Measurements from ENCODE around the gene HCN3.
A peak's percentile ranks its signal among the peaks of the same experiment; 100 is the strongest.
"Not testable (repeated sequence)": the region's sequence is repeated elsewhere in the genome, so short reads cannot be mapped to it uniquely, and the experiment has no call there.

Gene HCN3

GRCh38 chr1:155327981-155328380 lies 50.7 kb downstream of the HCN3 start:
- Histone ChIP-seq H3K27ac (ENCODE audit: low read depth, low read length) (no peak overlapping the region), H2BK5ac (ENCODE audit: low read depth, low read length, poor library complexity) (no peak overlapping the region), H3K18ac (ENCODE audit: low read length) (peak overlapping the region; percentile 48), H4K12ac (ENCODE audit: low read depth, low read length) (no peak overlapping the region), H3K79me1 (ENCODE audit: low read length) (peaks cover 18% of the 10 kb centered on the region), H3K9ac (ENCODE audit: low read length) (no peak overlapping the region), H3K27me3 (ENCODE audit: insufficient read depth, low read length) (no peaks in the 10 kb centered on the region), H3K14ac (ENCODE audit: low read length) (no peak overlapping the region), H3K4me1 (ENCODE audit: control insufficient read depth in 1 of 2, insufficient read depth in 2 of 2, low read length in 2 of 2) (peaks cover 6 to 8% of the 10 kb centered on the region in 2 experiments), H3K9me3 (ENCODE audit: insufficient read depth, low read depth, low read length) (no peaks in the 10 kb centered on the region), H2AK5ac (ENCODE audit: low read length) (no peak overlapping the region), H2AFZ (ENCODE audit: insufficient read depth, low read length, poor library complexity) (no peak overlapping the region), H4K8ac (ENCODE audit: low read depth, low read length) (no peak overlapping the region), H3K4ac (ENCODE audit: low read depth, low read length) (no peak overlapping the region), H3K23ac (ENCODE audit: low read length) (no peak overlapping the region), H3K4me2 (ENCODE audit: low read length) (no peak overlapping the region), H3K36me3 (ENCODE audit: control insufficient read depth in 1 of 2, insufficient read depth in 2 of 2, low read length in 2 of 2) (peaks cover 33 to 36% of the 10 kb centered on the region in 2 experiments), H3K4me3 (ENCODE audit: low read depth, low read length) (no peak overlapping the region), H3K79me2 (ENCODE audit: control insufficient read depth, insufficient read depth, low read length, poor library complexity) (peaks cover 12% of the 10 kb centered on the region), H2BK120ac (ENCODE audit: insufficient read depth, low read length, poor library complexity) (no peak overlapping the region), H2BK12ac (ENCODE audit: low read length) (no peak overlapping the region), H4K91ac (ENCODE audit: low read depth, low read length) (no peak overlapping the region)
- WGBS (ENCODE audit: extremely low coverage, insufficient coverage, insufficient read length) = no CpG with 5 or more reads among the region's 4 CpGs
- no peak for DNase-seq

GRCh38 chr1:155328856-155329255 lies 51.6 kb downstream of the HCN3 start:
- H3K9me3 ChIP-seq (ENCODE audit: insufficient read depth, low read depth, low read length); H2BK12ac ChIP-seq (ENCODE audit: low read length); H3K4ac ChIP-seq (ENCODE audit: low read depth, low read length); H3K14ac ChIP-seq (ENCODE audit: low read length); H3K18ac ChIP-seq (ENCODE audit: low read length); H2AFZ ChIP-seq (ENCODE audit: insufficient read depth, low read length, poor library complexity); H3K79me2 ChIP-seq (ENCODE audit: control insufficient read depth, insufficient read depth, low read length, poor library complexity); H4K91ac ChIP-seq (ENCODE audit: low read depth, low read length); H3K27me3 ChIP-seq (ENCODE audit: insufficient read depth, low read length); H3K27ac ChIP-seq (ENCODE audit: low read depth, low read length); H2BK5ac ChIP-seq (ENCODE audit: low read depth, low read length, poor library complexity); H4K8ac ChIP-seq (ENCODE audit: low read depth, low read length); H4K12ac ChIP-seq (ENCODE audit: low read depth, low read length); H3K9ac ChIP-seq (ENCODE audit: low read length); H3K4me1 ChIP-seq (ENCODE audit: control insufficient read depth in 1 of 2, insufficient read depth in 2 of 2, low read length in 2 of 2); DNase-seq; H2BK120ac ChIP-seq (ENCODE audit: insufficient read depth, low read length, poor library complexity); H3K4me3 ChIP-seq (ENCODE audit: low read depth, low read length); H3K23ac ChIP-seq (ENCODE audit: low read length); H3K4me2 ChIP-seq (ENCODE audit: low read length); H2AK5ac ChIP-seq (ENCODE audit: low read length): not testable (repeated sequence)
- no CpG with 5 or more reads among the region's 7 CpGs for WGBS (ENCODE audit: extremely low coverage, insufficient coverage, insufficient read length)
- Histone ChIP-seq H3K79me1 (ENCODE audit: low read length) (peaks cover 12% of the 10 kb centered on the region), H3K36me3 (ENCODE audit: control insufficient read depth in 1 of 2, insufficient read depth in 2 of 2, low read length in 2 of 2) (peaks cover 33 to 36% of the 10 kb centered on the region in 2 experiments)

- DNase-seq = peak; percentile 67 to 73
- H3K79me1 ChIP-seq (ENCODE audit: low read length) = peaks cover 3% of the 10 kb centered on the region
- no peak overlapping the region for H2AK5ac ChIP-seq (ENCODE audit: low read length)
- H3K14ac ChIP-seq (ENCODE audit: low read length) = no peak overlapping the region
- H3K27ac ChIP-seq (ENCODE audit: low read depth, low read length) = no peak overlapping the region
- H3K23ac ChIP-seq (ENCODE audit: low read length) = no peak overlapping the region
- H3K79me2 ChIP-seq (ENCODE audit: control insufficient read depth, insufficient read depth, low read length, poor library complexity) = peaks cover 3% of the 10 kb centered on the region
- H3K9me3 ChIP-seq (ENCODE audit: insufficient read depth, low read depth, low read length) = no peaks in the 10 kb centered on the region
- no peak overlapping the region for H3K4me2 ChIP-seq (ENCODE audit: low read length)
- no peak overlapping the region for H3K18ac ChIP-seq (ENCODE audit: low read length)
- H2BK12ac ChIP-seq (ENCODE audit: low read length) = no peak overlapping the region
- H3K9ac ChIP-seq (ENCODE audit: low read length) = no peak overlapping the region
- H2BK5ac ChIP-seq (ENCODE audit: low read depth, low read length, poor library complexity) = no peak overlapping the region
- no peak overlapping the region for H4K12ac ChIP-seq (ENCODE audit: low read depth, low read length)
- no peak overlapping the region for H3K4me3 ChIP-seq (ENCODE audit: low read depth, low read length)
- WGBS (ENCODE audit: extremely low coverage, insufficient coverage, insufficient read length) = no CpG with 5 or more reads among the region's 11 CpGs
- H3K4me1 ChIP-seq (ENCODE audit: control insufficient read depth in 1 of 2, insufficient read depth in 2 of 2, low read length in 2 of 2) = peaks cover 6 to 7% of the 10 kb centered on the region in 2 experiments
- no peak overlapping the region for H2BK120ac ChIP-seq (ENCODE audit: insufficient read depth, low read length, poor library complexity)
- no peak overlapping the region for H3K4ac ChIP-seq (ENCODE audit: low read depth, low read length)
- H3K36me3 ChIP-seq (ENCODE audit: control insufficient read depth in 1 of 2, insufficient read depth in 2 of 2, low read length in 2 of 2) = peaks cover 38 to 43% of the 10 kb centered on the region in 2 experiments
- no peak overlapping the region for H4K8ac ChIP-seq (ENCODE audit: low read depth, low read length)
- no peak overlapping the region for H2AFZ ChIP-seq (ENCODE audit: insufficient read depth, low read length, poor library complexity)
- H4K91ac ChIP-seq (ENCODE audit: low read depth, low read length) = no peak overlapping the region
- no peaks in the 10 kb centered on the region for H3K27me3 ChIP-seq (ENCODE audit: insufficient read depth, low read length)
Observed at GRCh38 chr1:155329980-155330598, 52.8 kb downstream of the HCN3 start.

DNA sequence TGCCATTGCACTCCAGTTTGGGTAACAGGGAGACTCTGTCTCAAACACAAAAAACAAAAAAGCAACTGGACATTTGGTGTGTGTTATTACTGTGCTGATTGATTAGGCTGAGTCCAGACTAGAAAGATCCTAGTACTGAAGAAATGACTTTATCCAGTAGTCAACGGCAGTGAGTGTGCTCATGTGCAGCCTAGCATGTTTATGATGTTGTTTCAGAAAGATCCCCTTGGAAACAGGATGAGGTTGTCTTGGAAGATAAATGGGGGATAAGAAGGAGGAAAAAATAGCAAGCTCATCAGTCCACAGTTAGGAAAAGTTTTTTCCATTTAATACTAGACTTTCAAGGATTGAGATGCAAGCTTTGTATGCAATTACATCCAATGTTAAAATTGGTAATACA lies 57.7 kb downstream of the HCN3 start:
- no peaks in the 10 kb centered on the region for H3K9me3 ChIP-seq (ENCODE audit: insufficient read depth, low read depth, low read length)
- no peaks in the 10 kb centered on the region for H3K79me2 ChIP-seq (ENCODE audit: control insufficient read depth, insufficient read depth, low read length, poor library complexity)
- H2AK5ac ChIP-seq (ENCODE audit: low read length) = no peak overlapping the region
- H3K14ac ChIP-seq (ENCODE audit: low read length) = no peak overlapping the region
- peaks cover 21 to 37% of the 10 kb centered on the region in 2 experiments for H3K36me3 ChIP-seq (ENCODE audit: control insufficient read depth in 1 of 2, insufficient read depth in 2 of 2, low read length in 2 of 2)
- H3K4me3 ChIP-seq (ENCODE audit: low read depth, low read length) = no peak overlapping the region
- H3K9ac ChIP-seq (ENCODE audit: low read length) = no peak overlapping the region
- H2BK120ac ChIP-seq (ENCODE audit: insufficient read depth, low read length, poor library complexity) = no peak overlapping the region
- DNase-seq = no peak
- no peak overlapping the region for H2AFZ ChIP-seq (ENCODE audit: insufficient read depth, low read length, poor library complexity)
- H3K4me1 ChIP-seq (ENCODE audit: control insufficient read depth in 1 of 2, insufficient read depth in 2 of 2, low read length in 2 of 2) = no peaks in the 10 kb centered on the region
- H4K12ac ChIP-seq (ENCODE audit: low read depth, low read length) = no peak overlapping the region
- no peak overlapping the region for H4K8ac ChIP-seq (ENCODE audit: low read depth, low read length)
- no peaks in the 10 kb centered on the region for H3K79me1 ChIP-seq (ENCODE audit: low read length)
- no CpG with 5 or more reads among the region's 1 CpG for WGBS (ENCODE audit: extremely low coverage, insufficient coverage, insufficient read length)
- no peak overlapping the region for H3K4me2 ChIP-seq (ENCODE audit: low read length)
- H3K18ac ChIP-seq (ENCODE audit: low read length) = no peak overlapping the region
- H3K23ac ChIP-seq (ENCODE audit: low read length) = no peak overlapping the region
- H4K91ac ChIP-seq (ENCODE audit: low read depth, low read length) = no peak overlapping the region
- no peak overlapping the region for H3K4ac ChIP-seq (ENCODE audit: low read depth, low read length)
- no peak overlapping the region for H3K27ac ChIP-seq (ENCODE audit: low read depth, low read length)
- H2BK5ac ChIP-seq (ENCODE audit: low read depth, low read length, poor library complexity) = no peak overlapping the region
- H3K27me3 ChIP-seq (ENCODE audit: insufficient read depth, low read length) = no peaks in the 10 kb centered on the region
- no peak overlapping the region for H2BK12ac ChIP-seq (ENCODE audit: low read length)

Measured in trophoblast cell (in vitro differentiated cells and primary cell).